Adipose tissue (tissue), 3 donors: ENCODE results near the gene SLC5A11. TPM values are rescaled to one million over a fixed set of nuclear protein-coding genes. Genes with fewer than 3 reads are reported as not detected.

ENCODE experiments used
- H3K27ac ChIP-seq: one replicate; pipeline ENCODE4 v1.5.1; 2013; ENCODE audit warnings: low read depth, low read length
- WGBS, 3 donors: extraction: QIAGEN DNeasy Blood & Tissue Kit; methylation state at CpG; one replicate each; pipeline ENCODE4 v1.1.7; 2013; 5-methylcytosine and 5-hydroxymethylcytosine counted together
- polyA plus RNA-seq, 3 donors: library from polyadenylated mRNA; stranded (reverse); fragments of 200-250 nt; gene quantifications; one replicate each; pipeline ENCODE4 v1.2.3, GENCODE V29; 2013
- donor health status: healthy with polysubstance abuse.
- donor health status: Bipolar disorder and iron deficiency.
- donor health status: healthy.

Gene SLC5A11
- polyA plus RNA-seq, 3 donors: 0.18 TPM; not detected in 2

GRCh38 chr16:24900230-24900629, 54.5 kb downstream of the SLC5A11 start:
- no peak overlapping the region for H3K27ac ChIP-seq

- no peak overlapping the region for H3K27ac ChIP-seq
- WGBS, 3 donors: 49 to 52% (median 52%) methylated on average over 14 of the region's 14 CpGs
Measured at GRCh38 chr16:24906199-24906808, 60.5 kb downstream of the SLC5A11 start.

GRCh38 chr16:24906901-24907300, 61.1 kb downstream of the SLC5A11 start:
- 83 to 92% (median 87%) methylated on average over 10 of the region's 10 CpGs for WGBS, 3 donors
- no peak overlapping the region for H3K27ac ChIP-seq

- H3K27ac ChIP-seq: no peak overlapping the region
- 87 to 94% (median 94%) methylated on average over 10 of the region's 10 CpGs for WGBS, 3 donors
Measured at GRCh38 chr16:24908716-24909115, 63.0 kb downstream of the SLC5A11 start.

- 67 to 84% (median 72%) methylated on average over 5 of the region's 5 CpGs for WGBS, 3 donors
- no peak overlapping the region for H3K27ac ChIP-seq
Measured at GRCh38 chr16:24909856-24910255, 64.1 kb downstream of the SLC5A11 start.

- WGBS, 3 donors: 46 to 87% (median 85%) methylated on average over 2 of the region's 2 CpGs
- H3K27ac ChIP-seq: no peak overlapping the region
Measured at GRCh38 chr16:24915019-24915418, 69.3 kb downstream of the SLC5A11 start.

GRCh38 chr16:24915576-24915975, 69.8 kb downstream of the SLC5A11 start:
- WGBS, 3 donors: 62 to 91% (median 89%) methylated on average over 8 of the region's 8 CpGs
- no peak overlapping the region for H3K27ac ChIP-seq

GRCh38 chr16:24917236-24917635, 71.5 kb downstream of the SLC5A11 start:
- WGBS, 3 donors: 93 to 97% (median 94%) methylated on average over 6 of the region's 6 CpGs

GRCh38 chr16:24917891-24918290, 72.1 kb downstream of the SLC5A11 start:
- 95 to 97% (median 95%) methylated on average over 5 of the region's 5 CpGs for WGBS, 3 donors
- no peak overlapping the region for H3K27ac ChIP-seq

More at GRCh38 chr16:24917236-24917635, 71.5 kb downstream of the SLC5A11 start:
- no peak overlapping the region for H3K27ac ChIP-seq

- no peak overlapping the region for H3K27ac ChIP-seq
- 81 to 88% (median 85%) methylated on average over 10 of the region's 10 CpGs for WGBS, 3 donors
Measured at GRCh38 chr16:24918641-24919040, 72.9 kb downstream of the SLC5A11 start.

GRCh38 chr16:24919536-24919935, 73.8 kb downstream of the SLC5A11 start:
- 93 to 95% (median 94%) methylated on average over 8 of the region's 8 CpGs for WGBS, 3 donors
- no peak overlapping the region for H3K27ac ChIP-seq

- no peak overlapping the region for H3K27ac ChIP-seq
- 92 to 94% (median 93%) methylated on average over 3 of the region's 3 CpGs for WGBS, 3 donors
Measured at GRCh38 chr16:24920568-24920967, 74.8 kb downstream of the SLC5A11 start.

GRCh38 chr16:24921229-24921628, 75.5 kb downstream of the SLC5A11 start:
- 90 to 94% (median 92%) methylated on average over 8 of the region's 8 CpGs for WGBS, 3 donors
- no peak overlapping the region for H3K27ac ChIP-seq

- no peak overlapping the region for H3K27ac ChIP-seq
- WGBS, 3 donors: 74 to 94% (median 83%) methylated on average over 2 of the region's 2 CpGs
Measured at GRCh38 chr16:24925163-24925562, 79.4 kb downstream of the SLC5A11 start.

GRCh38 chr16:24929409-24929808, 83.6 kb downstream of the SLC5A11 start:
- 83 to 88% (median 85%) methylated on average over 5 of the region's 5 CpGs for WGBS, 3 donors

GRCh38 chr16:24930440-24930839, 84.7 kb downstream of the SLC5A11 start:
- 92 to 94% (median 93%) methylated on average over 6 of the region's 6 CpGs for WGBS, 3 donors
- H3K27ac ChIP-seq: no peak overlapping the region

More at GRCh38 chr16:24929409-24929808, 83.6 kb downstream of the SLC5A11 start:
- no peak overlapping the region for H3K27ac ChIP-seq

- WGBS, 3 donors: 93 to 96% (median 95%) methylated on average over 12 of the region's 12 CpGs
- no peak overlapping the region for H3K27ac ChIP-seq
Measured at GRCh38 chr16:24931091-24931490, 85.3 kb downstream of the SLC5A11 start.

GRCh38 chr16:24935336-24935735, 89.6 kb downstream of the SLC5A11 start:
- WGBS, 3 donors: 84 to 93% (median 91%) methylated on average over 6 of the region's 6 CpGs
- no peak overlapping the region for H3K27ac ChIP-seq

GRCh38 chr16:24936151-24936550, 90.4 kb downstream of the SLC5A11 start:
- 83 to 86% (median 86%) methylated on average over 4 of the region's 4 CpGs for WGBS, 3 donors
- no peak overlapping the region for H3K27ac ChIP-seq

- no peak overlapping the region for H3K27ac ChIP-seq
- WGBS, 3 donors: 98 to 99% (median 98%) methylated on average over 14 of the region's 14 CpGs
Measured at GRCh38 chr16:24939224-24939623, 93.5 kb downstream of the SLC5A11 start.
